HEK293 (cell line): ENCODE measurements around the gene GNG5.

Experiments
- ATF2 ChIP-seq: fragments of 450-650 bp; formaldehyde crosslinking; IDR thresholded peaks from 2 replicates; pipeline ENCODE4 v1.5.1; 2016; ENCODE audit warnings: missing biosample characterization, missing genetic modification characterization, low read depth
- GLI4 ChIP-seq: fragments of 450-650 bp; formaldehyde crosslinking; IDR thresholded peaks from 2 replicates; pipeline ENCODE4 v1.5.1; 2016; ENCODE audit warnings: missing biosample characterization, missing genetic modification characterization
- MZF1 ChIP-seq: fragments of 450-650 bp; formaldehyde crosslinking; IDR thresholded peaks from 2 replicates; pipeline ENCODE4 v1.5.1; 2017; ENCODE audit warnings: missing biosample characterization, missing genetic modification characterization, borderline replicate concordance
- PRDM10 ChIP-seq: fragments of 450-650 bp; formaldehyde crosslinking; IDR thresholded peaks from 2 replicates; pipeline ENCODE4 v1.5.1; 2016; ENCODE audit warnings: missing biosample characterization, missing genetic modification characterization
- TSHZ1 ChIP-seq: fragments of 450-650 bp; formaldehyde crosslinking; IDR thresholded peaks from 2 replicates; pipeline ENCODE4 v1.5.1; 2016; ENCODE audit warnings: missing biosample characterization, missing genetic modification characterization, borderline replicate concordance
- WT1 ChIP-seq: fragments of 450-650 bp; formaldehyde crosslinking; IDR thresholded peaks from 2 replicates; pipeline ENCODE4 v1.5.1; 2016; ENCODE audit warnings: missing biosample characterization, missing genetic modification characterization
- ZEB2 ChIP-seq: fragments of 450-650 bp; formaldehyde crosslinking; IDR thresholded peaks from 2 replicates; pipeline ENCODE4 v1.5.1; 2016; ENCODE audit warnings: missing biosample characterization, missing genetic modification characterization
- ZNF121 ChIP-seq: fragments of 450-650 bp; formaldehyde crosslinking; IDR thresholded peaks from 2 replicates; pipeline ENCODE4 v1.5.1; 2016; ENCODE audit warnings: missing biosample characterization, missing genetic modification characterization
- ZNF133 ChIP-seq: fragments of 450-650 bp; formaldehyde crosslinking; IDR thresholded peaks from 2 replicates; pipeline ENCODE4 v1.5.1; 2016; ENCODE audit warnings: missing biosample characterization, missing genetic modification characterization
- ZNF148 ChIP-seq: fragments of 450-650 bp; formaldehyde crosslinking; IDR thresholded peaks from 2 replicates; pipeline ENCODE4 v1.5.0; 2017; ENCODE audit warnings: missing biosample characterization, missing genetic modification characterization, borderline replicate concordance
- ZNF221 ChIP-seq: fragments of 450-650 bp; formaldehyde crosslinking; IDR thresholded peaks from 2 replicates; pipeline ENCODE4 v1.5.1; 2017; ENCODE audit warnings: missing biosample characterization, missing genetic modification characterization, borderline replicate concordance
- ZNF274 ChIP-seq, 2 experiments: fragments of 200-500 bp in 1 of 2; fragments of 450-650 bp in 1 of 2; sonication (Bioruptor generic) in 1 of 2; formaldehyde crosslinking in 1 of 2; IDR thresholded peaks; 2 replicates each; pipeline versions ENCODE4 v1.5.1 to v1.6.1; 2014 to 2016; ENCODE audit warnings: borderline replicate concordance in 1 of 2, inconsistent platforms in 1 of 2, low read length in 1 of 2, missing biosample characterization in 1 of 2, missing genetic modification characterization in 1 of 2
- ZNF311 ChIP-seq: fragments of 450-650 bp; formaldehyde crosslinking; IDR thresholded peaks from 2 replicates; pipeline ENCODE4 v1.5.1; 2017; ENCODE audit warnings: missing biosample characterization, missing genetic modification characterization, borderline replicate concordance
- ZNF37A ChIP-seq: fragments of 450-650 bp; IDR thresholded peaks from 2 replicates; pipeline ENCODE4 v1.5.1; 2018; ENCODE audit warnings: missing biosample characterization, missing genetic modification characterization
- ZNF391 ChIP-seq: fragments of 450-650 bp; formaldehyde crosslinking; IDR thresholded peaks from 2 replicates; pipeline ENCODE4 v1.5.1; 2016; ENCODE audit warnings: low read depth, missing biosample characterization, missing genetic modification characterization, borderline replicate concordance
- ZNF518A ChIP-seq: fragments of 450-650 bp; formaldehyde crosslinking; conservative IDR thresholded peaks from 2 replicates; pipeline ENCODE4 v1.5.1; 2016; ENCODE audit warnings: low read depth, missing biosample characterization, missing genetic modification characterization
- ZNF626 ChIP-seq: fragments of 450-650 bp; sonication (Bioruptor Pico); formaldehyde crosslinking; IDR thresholded peaks from 2 replicates; pipeline ENCODE4 v1.5.1; 2018; ENCODE audit warnings: missing biosample characterization, missing genetic modification characterization, inconsistent platforms
- ZSCAN18 ChIP-seq: fragments of 450-650 bp; formaldehyde crosslinking; IDR thresholded peaks from 2 replicates; pipeline ENCODE4 v1.5.1; 2016; ENCODE audit warnings: missing biosample characterization, missing genetic modification characterization
- ZXDB ChIP-seq: fragments of 450-650 bp; formaldehyde crosslinking; IDR thresholded peaks from 2 replicates; pipeline ENCODE4 v1.5.1; 2016; ENCODE audit warnings: missing biosample characterization, missing genetic modification characterization

Gene GNG5

GRCh38 chr1:84506002-84506728 is at the start of gene GNG5, which contains the start of gene SPATA1 (continued):
- TF ChIP-seq ZNF518A, result no peak
- no peak for TF ChIP-seq ZNF311 (tag by site-specific recombination)
- TF ChIP-seq TSHZ1 (tag by site-specific recombination), result 0 out of 2 replicates have a peak, but pooled peaks have one; percentile 12
- no peak for TF ChIP-seq ZNF221 (tag by site-specific recombination)
- TF ChIP-seq ZNF133 (tag by site-specific recombination), result no peak
- peak; percentile 94 for TF ChIP-seq ZEB2
- peak; percentile 50; the same call in 1 of the 2 replicates for TF ChIP-seq MZF1
- no peak for TF ChIP-seq ZNF626 (tag by site-specific recombination)
- TF ChIP-seq ZNF148 (tag by site-specific recombination), result no peak
- TF ChIP-seq GLI4 (tag by site-specific recombination), result no peak
- no peak for TF ChIP-seq ZNF37A
- peak; percentile 87 for TF ChIP-seq PRDM10 (tag by site-specific recombination)
- peak; percentile 78 for TF ChIP-seq ZXDB (tag by site-specific recombination)
- no peak for TF ChIP-seq ZNF274 (IDR thresholded peaks at IDR 0.05; ENCODE audit: low read length)
- no peak for TF ChIP-seq ZNF274 (tag by site-specific recombination; IDR thresholded peaks at IDR 0.05; ENCODE audit: borderline replicate concordance)
- TF ChIP-seq ZNF391, result peak; percentile 76; the same call in 1 of the 2 replicates
- no peak for TF ChIP-seq ZNF121 (tag by site-specific recombination)
- no peak for TF ChIP-seq ZSCAN18 (tag by site-specific recombination)
- TF ChIP-seq WT1 (tag by site-specific recombination), result peak; percentile 82
- TF ChIP-seq ATF2 (tag by site-specific recombination), result no peak
